Hindlimb muscle (tissue), 1 donor: Measurements from ENCODE around the gene CRYBG1. TPM values are rescaled to one million over a fixed set of nuclear protein-coding genes. Genes with fewer than 3 reads are reported as not detected.

Experiments used
- DNase-seq: peaks from one replicate; pipeline ENCODE4 v3.0.0-alpha.2; 2013
- polyA plus RNA-seq: library from polyadenylated mRNA; unstranded; fragments of 120-200 nt; gene quantifications from one replicate; pipeline ENCODE4 v1.2.1, GENCODE V29; 2013; ENCODE audit not compliant: insufficient read length

Gene CRYBG1
- polyA plus RNA-seq, 1 donor = 3.1 TPM

DNA sequence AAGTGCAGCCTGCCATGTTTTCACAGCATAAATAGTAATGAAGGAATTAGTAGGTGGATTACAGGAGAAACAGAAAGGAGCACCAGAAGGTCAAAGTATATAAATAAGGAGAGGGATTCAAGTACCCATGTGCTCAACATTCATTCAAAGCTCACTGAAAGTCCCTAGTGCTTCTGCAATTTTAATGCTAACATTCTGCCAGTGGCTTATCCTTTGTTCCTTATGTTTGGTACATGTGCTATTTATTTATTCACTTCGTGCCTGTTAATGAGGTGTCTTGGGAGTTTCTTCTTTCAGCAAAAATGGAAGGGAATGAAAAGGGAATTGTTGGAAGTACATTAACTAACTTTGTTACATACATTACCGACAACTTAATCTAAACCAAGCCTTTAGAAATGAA, 105.7 kb downstream of the CRYBG1 start:
- DNase-seq = no peak

DNA sequence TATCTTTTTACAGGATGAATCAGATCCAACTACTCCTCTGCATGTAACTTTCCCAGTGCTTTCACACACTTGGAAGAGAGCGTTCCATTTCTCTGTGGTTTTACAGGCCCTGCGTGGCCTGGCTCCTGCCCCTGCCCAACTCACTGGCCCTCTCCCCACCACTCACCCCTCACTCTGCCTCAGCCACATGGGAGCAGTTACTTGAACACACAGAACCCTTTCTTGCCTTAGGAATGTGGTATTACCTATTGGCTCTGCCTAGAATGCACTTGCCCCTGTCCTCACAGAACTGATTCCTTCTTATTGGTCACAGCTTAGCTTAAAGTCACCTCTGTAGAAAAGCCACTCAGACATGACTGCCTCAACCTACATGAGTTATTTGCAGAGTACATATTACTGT, 108.4 kb downstream of the CRYBG1 start:
- no peak for DNase-seq

DNA sequence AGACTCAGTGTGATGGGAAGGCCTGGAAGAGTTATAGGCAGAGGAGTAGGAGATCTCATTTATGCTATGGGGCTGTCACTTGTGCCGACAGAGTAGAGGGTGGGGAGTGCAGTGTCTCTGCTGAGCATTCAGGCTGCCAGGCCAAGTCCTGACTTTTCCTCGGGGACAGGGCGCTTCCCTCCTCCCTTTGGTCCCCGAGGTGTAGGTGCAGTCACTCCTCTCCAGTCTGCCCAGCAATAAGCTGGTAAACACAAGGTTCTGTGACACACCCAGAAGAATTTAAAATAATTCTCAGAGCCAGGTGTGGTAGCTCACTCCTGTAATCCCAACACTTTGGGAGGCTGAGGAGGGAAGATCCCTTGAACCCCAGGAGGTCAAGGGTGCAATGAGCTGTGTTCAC, 109.4 kb downstream of the CRYBG1 start:
- no peak for DNase-seq

DNA sequence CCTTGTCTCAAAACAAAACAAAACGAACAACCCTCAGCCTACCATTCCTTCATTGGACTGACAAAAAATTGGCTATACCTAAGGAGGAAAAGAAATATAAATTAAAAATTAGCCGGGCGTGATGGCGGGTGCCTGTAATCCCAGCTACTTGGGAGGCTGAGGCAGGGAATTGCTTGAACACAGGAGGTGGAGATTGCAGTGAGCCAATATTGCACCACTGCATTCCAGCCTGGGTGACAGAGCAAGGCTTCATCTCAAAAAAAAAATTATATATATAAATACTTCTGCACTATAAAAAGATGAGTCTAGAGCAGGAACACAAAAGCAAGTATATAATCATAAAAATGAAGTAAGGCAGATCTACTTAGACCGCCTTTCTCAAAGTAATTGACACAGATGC, 109.8 kb downstream of the CRYBG1 start:
- DNase-seq = no peak

DNA sequence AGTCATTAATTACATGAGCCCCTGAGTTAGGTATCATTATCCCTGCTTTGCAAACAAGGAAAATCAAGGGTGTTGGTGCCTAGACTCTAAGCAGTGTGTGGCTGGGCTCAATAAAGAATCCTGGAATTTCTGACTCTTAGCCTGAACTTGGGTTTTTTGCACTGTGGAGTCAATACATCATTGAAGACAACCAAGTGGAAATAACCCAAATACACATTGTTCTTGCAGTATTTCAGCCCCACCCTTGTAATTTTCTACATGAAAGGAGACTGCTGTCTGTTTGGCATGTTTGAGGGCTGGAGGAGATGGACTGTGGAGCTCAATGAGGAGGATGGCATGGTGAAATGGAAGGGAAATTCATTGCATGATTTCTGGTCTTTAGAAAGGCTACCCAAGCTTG, 110.3 kb downstream of the CRYBG1 start:
- DNase-seq = no peak

DNA sequence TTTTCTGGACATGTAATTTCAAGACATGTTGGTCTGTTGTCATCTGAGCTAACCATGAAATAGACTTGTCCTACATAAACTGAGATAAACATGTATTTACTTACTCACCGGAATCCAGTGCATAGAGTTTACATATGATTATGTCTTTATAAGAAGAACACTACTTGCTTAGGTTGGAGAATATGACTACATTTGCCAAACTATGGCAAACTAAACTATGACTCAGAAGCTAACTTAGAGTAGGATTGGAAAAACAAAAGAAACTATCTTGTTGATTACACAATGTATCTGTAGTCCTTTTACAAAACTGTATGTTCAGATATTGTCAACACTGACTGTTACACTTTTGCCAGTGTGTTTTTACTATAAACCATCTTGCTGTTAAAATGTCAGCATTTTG, 113.3 kb downstream of the CRYBG1 start:
- DNase-seq = no peak

DNA sequence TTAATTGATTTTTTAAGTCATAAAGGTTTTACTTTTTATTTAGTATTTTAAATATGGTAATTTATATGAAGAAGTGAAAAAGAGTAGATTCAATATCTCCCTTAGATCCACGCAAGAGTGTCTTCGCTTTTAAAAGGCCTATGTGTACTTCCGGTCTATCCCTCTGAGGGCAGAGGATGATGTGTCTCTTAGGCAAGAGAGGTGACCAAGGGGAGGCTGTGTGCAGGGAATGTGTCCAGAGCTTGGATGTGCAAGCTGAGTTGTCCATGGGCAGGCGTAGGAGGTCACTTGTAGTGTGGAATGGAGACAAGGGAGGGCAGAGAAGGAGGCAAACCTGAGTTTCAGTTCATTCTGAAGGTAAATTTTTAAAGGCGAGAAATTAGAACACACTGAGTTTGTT, 113.9 kb downstream of the CRYBG1 start:
- DNase-seq = no peak

DNA sequence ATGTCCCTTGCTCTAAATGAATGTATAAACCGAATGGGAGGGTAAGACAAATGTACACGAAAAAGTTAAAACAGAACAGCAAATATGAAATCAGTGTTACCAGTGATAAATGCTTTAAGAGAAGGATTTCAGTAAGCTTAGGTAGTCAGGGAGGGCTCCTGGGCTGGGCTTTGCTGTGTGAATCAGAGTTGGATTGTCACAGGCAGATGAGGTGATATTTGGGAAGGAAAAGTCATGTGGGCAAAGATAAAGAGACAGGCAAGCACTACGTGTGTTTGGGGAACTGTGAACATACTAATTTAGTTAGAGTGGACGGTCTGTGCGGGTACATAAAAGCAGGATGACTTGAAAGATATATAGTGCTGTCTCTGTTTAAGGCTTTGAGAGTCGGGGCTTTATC, 114.8 kb downstream of the CRYBG1 start:
- no peak for DNase-seq

DNA sequence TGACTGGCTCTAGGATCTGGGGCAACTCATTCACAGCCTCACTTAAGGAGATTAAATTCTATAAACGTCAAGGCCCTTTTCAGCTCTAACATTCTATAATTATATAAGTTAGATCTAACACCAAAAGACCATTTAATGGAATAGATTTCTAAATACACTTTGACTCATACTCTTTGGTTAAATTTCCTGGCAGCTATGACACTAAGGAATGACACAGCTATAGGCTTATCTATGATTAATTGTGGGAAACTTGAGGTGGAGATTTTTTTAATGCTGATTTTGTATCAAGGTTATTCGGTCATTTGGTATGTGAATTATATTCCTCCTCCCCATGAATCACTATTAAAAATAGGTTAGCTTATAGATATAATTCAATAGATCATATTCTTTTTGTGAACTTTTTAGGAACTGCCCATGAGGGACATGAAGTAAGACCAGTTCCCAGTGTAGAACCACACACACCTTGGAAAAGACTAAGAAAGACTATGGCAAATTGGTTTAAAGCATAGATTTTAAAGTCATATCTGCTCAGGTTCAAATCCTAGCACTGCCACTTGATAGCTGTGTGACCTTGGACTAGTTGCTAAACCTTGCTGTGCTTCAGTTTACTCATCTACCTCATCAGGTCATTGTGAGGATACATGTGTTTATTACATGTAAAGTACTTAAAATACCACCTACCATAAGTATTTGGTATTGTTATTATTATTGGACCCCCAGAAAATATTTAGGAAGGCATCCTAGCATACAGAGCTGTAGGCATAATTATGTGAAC, 116.0 kb downstream of the CRYBG1 start:
- DNase-seq = no peak

DNA sequence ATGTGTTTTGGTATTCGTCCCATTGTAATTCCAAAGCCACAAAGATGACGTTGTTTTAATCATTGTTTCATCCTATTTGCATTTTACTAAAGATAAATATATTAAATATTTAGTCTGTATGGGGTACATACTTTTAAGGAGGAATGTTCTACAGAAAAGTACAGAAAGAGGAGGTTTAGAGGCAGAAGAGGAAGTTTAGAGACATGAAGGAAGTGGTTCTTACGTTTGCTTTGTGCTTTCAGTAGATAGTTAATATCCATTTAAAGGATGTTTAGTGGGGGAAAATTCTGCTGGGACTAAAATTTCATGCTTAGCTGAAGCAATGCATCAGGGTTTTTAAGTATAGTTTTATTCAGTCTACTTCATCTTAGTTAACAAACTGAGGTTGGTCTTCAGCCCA, 116.6 kb downstream of the CRYBG1 start:
- no peak for DNase-seq

DNA sequence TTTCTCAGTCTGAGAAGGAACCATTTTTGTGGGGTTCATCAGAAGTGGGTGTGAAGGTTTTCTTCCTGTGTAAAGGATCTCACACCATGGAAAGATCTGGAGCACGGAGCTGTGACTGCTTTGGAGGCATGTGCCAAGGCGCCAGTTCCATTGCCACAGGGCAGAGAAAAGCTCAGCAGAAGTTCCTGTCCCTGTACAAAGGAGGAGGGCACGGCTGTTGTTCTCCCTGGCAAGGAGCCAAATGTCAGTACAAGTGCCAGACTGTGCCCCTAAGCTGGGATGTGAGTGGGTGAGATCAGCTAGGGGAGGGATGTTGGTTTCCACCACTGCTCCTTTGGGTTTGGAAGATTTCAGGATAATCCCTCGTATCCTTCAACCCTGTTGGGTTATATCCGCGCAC, 117.3 kb downstream of the CRYBG1 start:
- no peak for DNase-seq

DNA sequence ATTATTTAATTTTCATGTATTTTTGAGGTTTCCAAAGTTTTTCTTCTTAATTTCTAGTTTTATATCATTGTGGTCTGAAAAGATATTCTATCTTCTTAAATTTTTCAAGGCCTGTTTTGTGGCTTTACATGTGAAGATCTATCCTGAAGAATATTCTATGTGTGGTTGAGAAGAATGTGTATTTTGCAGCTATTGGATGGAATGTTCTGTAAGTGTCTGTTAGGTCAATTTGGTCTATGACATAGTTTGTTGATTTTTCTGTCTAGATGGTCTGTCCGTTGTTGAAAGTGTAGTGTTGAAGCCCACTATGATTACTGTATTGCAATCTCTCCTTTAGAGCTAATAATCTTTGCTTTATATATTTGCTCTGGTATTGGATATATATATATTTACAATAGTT, 125.7 kb downstream of the CRYBG1 start:
- no peak for DNase-seq

DNA sequence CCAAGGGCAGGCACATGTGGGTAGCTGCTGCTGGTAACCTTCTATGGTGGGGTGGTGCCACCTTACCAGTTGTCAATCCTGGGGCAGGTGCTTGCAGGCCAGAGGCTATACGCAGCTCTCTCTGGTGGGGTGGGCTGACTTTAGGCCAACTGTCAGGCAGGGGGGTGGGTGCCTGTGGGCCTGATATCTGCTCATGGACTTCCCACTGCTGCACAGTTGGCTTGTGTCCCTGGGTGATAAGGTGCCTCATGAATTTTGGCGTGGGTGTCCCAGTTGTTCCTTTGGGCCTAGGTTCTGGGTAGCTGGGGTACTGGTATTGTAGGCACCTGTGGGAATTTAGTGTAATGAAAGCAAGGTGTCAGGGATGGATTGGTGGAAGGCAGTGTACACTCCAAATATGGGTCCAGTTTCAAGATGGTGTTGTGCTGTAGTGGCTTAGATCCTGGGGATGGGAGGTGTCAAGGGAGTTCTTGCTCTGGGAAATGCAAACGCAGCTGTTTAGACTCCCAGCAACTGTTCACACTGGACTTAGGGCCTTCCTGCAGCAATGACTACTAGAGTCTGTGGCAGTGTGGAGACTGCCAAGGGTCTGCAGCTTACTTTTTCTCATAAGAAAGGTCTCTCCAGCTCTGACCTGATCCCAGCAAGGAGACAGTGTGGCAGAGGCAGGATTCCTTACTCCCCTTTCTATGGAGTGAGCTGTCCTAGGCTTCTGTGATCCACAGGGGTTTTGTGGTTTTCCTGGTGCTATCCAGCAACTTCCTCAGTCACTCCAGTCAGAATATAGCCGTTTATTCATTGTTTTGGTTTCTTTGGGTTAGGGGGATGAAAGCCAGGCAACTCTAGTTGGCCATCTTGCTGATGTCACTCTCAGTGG, 128.2 kb downstream of the CRYBG1 start:
- no peak for DNase-seq

DNA sequence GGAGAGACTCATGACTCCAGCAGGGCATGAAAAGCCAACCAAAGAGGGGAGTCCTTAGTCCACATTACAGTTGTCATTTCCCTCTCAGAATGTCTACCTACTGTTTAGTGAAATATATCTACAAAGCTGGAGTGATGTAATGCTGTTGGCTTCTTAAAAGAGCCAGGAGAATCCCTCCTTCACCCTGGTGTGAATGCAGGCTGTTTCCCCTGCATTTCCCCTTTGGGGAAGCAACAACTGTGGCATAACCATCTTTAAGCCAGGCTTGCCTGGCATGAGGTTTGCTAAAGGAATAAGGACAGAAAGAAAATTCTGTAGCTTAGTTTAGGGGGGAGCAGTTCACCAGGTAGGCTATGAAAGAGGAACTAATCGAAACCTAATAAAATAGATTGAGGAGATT, 129.5 kb downstream of the CRYBG1 start:
- DNase-seq = no peak

DNA sequence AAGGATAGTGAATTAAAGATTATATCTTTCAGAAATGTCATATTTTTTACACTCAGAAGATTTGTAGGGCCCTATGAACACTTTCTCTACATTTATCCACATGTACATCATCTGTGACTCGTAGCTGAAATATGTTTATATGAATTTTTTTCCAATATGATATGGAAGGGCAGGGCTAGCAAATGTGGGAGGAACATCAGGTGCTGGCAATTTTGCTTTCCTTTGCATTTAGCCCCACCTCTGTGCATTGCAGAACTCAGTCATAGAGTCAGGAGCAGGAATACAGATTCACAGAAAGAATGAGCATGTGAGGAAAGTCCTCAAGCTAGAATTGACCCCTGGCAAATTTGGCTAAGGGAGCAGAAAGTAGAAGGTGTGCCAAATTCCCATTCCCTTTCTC, 129.9 kb downstream of the CRYBG1 start:
- DNase-seq = no peak

DNA sequence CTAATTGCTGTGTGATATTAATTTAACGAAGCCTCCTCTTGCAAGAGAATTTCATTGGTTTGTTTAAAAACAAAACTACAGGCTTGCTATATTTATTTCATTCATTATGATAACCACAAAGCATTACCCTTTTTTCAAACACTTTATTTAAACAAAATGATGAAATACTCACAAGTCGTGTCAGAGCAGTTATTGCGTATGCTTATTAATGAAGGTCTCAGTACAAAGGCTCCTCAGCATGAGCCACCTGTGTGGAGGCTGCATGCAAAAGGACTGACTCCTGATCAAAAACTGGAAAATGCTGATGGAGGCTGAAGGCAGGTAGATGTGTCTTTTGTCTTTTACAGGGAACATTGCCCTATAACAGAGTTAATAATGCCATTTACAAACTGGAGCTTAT, 130.5 kb downstream of the CRYBG1 start:
- DNase-seq = no peak

DNA sequence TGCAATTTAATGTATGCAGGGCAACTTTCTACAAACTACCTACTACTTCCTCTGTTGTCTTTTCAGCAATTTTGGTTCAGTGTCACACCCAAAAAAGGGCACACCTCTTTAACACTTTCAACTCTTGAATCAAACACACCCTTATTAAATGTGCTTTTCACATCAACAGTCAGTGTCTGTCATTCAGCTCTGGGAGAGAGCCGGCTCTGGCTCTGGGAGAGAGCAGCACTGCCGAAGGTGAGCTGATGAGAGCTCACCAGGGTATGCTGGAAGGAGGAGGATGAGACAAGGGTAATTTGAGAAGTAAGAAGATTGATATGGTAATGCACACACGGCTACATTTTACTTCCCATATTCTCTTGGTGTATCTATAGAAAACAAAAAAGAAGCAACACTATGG, 134.5 kb downstream of the CRYBG1 start:
- no peak for DNase-seq

DNA sequence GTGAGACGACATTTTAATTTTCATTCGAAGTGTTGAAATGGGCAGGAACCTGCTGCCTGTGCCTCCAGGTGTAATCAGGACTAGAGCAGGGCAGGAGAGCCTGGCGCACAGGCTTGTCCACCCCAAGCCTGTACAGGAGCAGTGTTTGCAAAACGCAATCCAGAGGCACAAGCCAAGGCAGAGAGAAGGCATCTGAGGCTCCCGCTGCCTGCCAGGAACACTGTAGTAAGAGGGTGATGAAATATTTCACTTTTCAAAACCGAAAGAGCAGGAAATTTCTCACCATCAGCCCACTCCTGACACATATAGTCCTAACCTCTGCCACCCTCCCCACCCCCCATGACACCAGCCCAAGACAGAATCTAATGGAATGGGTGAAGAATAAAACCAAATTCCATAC, 136.3 kb downstream of the CRYBG1 start:
- no peak for DNase-seq

DNA sequence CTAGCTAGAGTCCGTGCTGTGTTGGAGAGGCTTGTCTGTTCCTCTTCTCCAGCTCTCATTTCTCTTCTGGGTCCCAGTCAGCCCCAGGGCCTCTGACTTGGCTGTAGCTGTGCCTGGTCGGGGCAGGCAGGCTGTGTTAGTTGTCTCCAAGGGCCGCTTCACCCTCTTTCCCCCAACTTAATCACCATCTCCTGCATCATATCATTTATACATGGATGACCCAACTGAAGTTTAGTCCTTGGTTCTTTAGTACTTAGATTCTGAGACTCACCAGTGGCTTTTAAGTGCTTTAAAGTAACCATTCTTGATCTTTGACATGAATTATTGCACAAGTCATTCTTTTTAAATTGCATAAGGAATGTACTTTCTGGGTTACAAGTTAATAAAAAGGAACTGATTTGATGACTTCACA, 141.4 kb downstream of the CRYBG1 start:
- DNase-seq = no peak

DNA sequence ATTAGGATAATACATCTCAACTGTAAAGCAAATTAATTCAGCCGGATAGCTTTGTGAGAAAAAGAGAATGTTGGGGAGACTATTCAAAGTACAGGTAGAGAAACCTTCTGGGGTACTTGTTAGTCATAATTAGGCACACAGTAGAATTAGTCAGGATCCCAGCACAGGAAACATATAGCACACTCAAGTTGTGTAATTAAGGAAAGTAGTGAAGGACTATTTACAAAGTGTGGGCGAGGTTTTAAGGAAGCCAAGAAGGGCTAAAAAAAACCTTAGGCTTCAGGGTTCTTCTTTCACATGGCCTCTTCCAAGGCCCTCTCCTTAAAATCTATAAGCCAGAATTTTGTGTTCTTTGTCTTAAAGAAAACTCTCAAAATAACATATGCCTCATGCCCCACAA, 142.0 kb downstream of the CRYBG1 start:
- DNase-seq = no peak

DNA sequence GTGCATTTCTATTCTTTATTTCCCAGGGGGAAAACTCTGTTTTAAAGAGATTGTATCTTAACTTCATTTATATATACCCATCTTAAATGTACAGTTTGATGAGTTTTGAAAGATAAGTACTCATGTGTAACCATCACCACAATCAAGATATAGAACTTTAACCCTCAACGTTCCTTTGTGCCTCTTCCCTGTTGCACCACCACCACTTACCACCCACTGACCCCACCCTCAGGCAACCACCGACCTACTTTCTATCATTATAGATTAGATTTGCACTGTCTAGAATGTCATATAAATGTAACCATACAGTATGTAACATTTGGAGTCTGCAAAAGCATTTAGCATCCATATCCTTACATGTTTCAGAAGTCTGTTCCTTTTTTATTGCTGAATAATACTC, 147.8 kb downstream of the CRYBG1 start:
- DNase-seq = no peak

DNA sequence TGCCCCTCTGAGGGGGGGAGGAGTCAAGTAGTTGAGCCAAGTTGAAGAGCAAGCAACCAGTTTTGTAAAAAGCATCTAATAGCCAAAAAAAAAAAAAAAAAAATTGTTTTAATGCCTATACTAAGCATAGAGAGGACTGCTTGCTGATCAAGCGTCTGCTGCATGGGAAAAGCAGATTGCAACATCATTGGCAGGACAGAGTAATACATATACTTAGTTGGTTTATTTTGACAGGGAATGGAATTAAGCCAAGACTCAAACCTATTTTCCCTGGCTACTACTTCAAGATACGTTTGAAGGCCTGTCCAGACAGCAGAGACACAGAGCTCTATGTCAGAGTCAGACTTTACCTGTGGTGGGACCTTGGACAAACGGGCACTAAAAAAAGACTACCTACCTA, 148.3 kb downstream of the CRYBG1 start:
- DNase-seq = no peak

DNA sequence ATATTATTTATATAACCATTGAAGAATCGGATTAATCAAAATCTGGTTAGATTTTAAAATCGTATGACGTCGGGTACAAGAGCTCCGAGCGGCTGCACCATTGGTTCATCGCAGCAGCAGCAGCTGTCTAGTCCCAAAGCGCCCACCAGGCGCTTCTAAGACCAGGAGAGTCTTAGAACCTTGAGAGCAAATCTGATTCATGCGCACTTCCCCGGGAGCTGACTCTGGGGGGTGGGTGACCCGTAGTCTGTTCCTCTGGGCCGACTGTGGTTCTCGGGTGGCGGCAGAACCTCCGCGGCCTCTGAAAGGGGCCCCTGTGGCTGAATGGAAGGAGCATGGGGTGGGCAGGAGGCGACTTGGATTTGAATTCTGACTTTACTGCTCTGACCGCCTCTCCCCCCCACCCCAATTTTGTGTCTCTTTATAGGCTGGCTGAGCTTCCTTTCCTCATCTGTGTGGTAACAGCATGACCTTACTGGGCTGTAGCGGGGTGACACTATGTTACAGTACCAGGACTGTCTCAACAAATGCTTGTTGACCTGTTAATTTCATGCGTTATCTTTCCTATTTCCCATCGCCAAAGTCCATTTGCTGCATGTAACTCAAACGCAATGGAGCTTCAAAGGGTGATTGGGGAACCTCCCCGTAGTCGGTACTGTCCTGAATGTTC, 149.0 kb downstream of the CRYBG1 start:
- DNase-seq = no peak
